HG03280 (cell line): Measurements from ENCODE around the gene SYNPO2L.

Experiments used
- ATAC-seq: cut with Tn5 transposase; IDR thresholded peaks from one replicate; pipeline ENCODE4 v1.9.1; 2021; ENCODE audit warnings: mild to moderate bottlenecking, moderate library complexity; ENCODE audit not compliant: unreplicated experiment

SYNPO2L gene

GRCh38 chr10:73648975-73649829, 6.6 kb downstream of the SYNPO2L start:
- ATAC-seq, result no peak

DNA sequence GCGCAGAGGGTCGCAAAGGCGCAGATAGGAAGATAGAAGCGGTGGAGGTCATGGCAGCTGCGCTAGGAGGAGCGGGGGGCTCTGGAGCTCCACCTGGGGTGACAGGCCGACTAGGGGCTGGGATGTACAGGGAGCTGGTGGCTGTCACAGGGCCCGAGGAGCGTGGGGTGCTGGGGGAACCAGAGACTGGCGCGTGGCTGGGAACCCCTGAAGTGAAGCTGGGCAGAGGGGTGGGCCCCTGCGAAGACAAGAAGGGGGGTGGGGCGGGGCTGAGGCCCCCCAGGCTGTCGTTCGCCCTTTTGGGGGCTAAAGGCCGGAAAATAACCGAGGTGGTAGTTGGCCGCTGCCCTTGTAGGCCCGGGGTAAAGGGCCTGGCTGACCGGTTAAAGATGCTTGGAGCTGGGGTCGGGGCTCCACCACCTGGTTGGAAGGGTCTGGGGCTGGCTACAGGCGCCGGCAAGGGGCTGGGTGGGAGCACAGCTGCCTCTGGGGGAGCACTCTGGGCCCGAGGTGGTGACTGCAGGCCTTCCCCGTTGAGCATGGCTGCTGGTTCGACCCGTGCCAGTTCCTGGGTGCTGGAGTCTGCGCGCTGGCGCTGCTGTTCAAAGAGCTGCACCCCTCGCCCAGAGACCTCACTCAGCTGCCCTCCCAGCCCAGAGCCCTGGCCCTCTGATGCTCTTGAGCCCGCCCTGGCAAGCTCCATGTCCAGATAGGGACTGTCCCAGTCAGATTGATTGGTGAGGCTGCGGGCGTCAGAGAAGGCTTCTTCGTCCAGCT, 7.8 kb downstream of the SYNPO2L start:
- ATAC-seq, result no peak

DNA sequence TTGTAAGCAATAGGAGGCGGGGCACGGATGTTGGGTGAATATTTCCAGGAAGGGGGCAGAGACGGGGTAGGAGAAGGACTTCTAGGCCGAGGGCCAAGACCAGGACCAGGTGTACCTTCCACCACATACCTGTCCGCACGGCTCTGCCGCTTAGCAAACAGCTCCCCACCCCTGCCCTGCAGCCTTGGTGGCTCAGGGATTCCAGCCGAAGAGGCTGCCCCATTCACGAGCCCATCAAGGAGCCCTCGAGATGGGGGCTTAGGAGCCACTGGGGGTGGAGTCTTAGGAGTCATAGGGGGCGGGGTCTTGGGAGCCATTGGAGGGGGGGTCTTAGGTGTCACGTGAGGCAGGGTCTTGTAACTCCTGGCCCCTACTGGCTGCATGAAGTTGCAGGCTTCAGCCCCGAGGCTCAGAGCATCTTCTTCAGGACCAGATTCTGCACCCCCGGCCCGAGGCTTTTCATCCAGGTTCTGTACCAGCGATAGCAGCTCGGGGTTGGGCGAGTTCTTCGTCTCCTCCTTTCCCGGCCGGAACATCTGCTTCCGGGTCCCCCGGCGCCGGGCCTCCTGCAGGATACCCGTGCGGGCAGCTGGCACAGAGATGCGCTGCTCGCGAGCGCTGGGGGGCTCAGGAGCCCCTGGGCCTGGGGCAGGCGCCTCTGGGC, 8.5 kb downstream of the SYNPO2L start:
- ATAC-seq, result no peak

- ATAC-seq, result no peak
These were observed 9.2 kb downstream of the SYNPO2L start for GRCh38 chr10:73646598-73647041.

GRCh38 chr10:73645251-73645650, 10.6 kb downstream of the SYNPO2L start:
- no peak for ATAC-seq

GRCh38 chr10:73644767-73645166, 11.1 kb downstream of the SYNPO2L start:
- ATAC-seq, result no peak

GRCh38 chr10:73644015-73644743, 11.7 kb downstream of the SYNPO2L start:
- ATAC-seq, result no peak

- ATAC-seq, result no peak
These were observed 12.5 kb downstream of the SYNPO2L start for GRCh38 chr10:73643362-73643761.

DNA sequence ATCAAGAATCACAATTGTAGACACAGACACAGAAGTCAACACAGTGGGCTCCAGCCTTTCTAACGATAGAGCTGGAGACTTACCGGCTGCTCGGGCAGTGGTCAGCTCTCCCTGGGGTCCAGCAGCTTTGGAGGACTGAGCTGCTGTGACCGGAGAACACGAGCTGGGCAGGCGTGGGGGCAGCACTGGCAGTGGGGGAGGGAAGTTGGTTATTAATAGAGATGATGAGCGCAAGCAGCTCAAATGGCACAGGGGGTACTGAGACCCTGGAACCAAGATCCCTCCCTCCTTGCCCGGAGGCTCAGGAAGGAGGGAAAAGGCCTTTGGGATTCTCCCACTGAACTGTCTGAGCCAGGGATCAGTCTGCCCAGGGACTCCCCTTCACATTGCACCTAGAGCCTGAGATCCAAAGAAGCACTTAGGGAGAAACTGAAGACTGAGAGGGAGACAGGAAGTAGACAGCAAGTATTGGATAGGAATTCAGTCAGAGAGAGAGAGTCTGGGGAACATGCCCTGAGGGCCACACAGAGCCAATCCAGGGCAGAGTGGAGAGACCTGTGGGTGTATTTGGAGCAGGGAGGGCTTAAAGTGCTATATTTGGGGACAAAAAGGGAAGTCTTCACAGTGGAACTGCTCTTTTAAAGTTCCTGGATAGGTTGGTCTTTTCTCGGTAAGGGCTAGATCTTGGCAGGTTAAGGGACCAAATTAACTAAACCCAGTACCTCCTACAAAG, 14.3 kb downstream of the SYNPO2L start, which contains the start of gene MYOZ1:
Gene MYOZ1, minus strand, starts transcription at position 147 of the 733 bp plus-strand sequence. CDS start 1,457 bp downstream, outside the sequence.
- no peak for ATAC-seq

GRCh38 chr10:73639286-73639685, 16.5 kb downstream of the SYNPO2L start:
- no peak for ATAC-seq

GRCh38 chr10:73635781-73636180, 20.0 kb downstream of the SYNPO2L start:
- ATAC-seq, result no peak

- no peak for ATAC-seq
These were observed 21.4 kb downstream of the SYNPO2L start for GRCh38 chr10:73634421-73634820.

DNA sequence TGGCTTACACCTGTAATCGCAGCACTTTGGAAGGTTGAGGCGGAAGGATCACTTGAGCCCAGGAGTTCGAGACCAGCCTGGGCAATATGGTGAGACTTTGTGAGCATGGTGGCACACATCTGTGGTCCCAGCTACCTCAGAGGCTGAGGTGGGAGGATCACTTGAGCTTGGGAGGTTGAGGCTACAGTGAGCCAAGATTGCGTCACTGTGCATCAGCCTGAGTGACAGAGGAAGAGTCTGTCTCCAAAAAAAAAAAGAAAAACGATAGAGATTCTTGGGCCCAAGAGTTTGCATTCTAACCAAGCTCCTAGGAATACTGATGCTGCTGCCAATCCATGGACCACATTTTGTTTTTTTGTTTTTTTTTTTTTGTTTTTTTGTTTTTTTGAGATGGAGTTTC, 26.7 kb downstream of the SYNPO2L start:
- no peak for ATAC-seq

DNA sequence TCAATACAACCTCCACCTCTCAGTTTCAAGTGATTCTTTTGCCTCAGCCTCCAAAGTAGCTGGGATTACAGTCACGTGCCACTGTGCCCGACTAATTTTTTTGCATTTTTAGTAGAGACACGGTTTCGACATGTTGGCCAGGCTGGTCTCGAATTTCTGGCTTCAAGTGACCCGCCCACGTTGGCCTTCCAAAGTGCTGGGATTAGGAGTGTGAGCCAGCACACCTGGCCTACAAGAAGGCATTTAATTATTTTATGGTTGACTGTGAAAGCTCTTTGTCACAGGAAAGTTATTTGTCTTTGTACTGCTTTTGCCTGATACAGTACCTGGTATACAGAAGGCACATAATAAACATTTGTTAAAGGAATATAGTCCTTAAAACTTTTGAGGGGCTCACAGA, 27.4 kb downstream of the SYNPO2L start:
- no peak for ATAC-seq

DNA sequence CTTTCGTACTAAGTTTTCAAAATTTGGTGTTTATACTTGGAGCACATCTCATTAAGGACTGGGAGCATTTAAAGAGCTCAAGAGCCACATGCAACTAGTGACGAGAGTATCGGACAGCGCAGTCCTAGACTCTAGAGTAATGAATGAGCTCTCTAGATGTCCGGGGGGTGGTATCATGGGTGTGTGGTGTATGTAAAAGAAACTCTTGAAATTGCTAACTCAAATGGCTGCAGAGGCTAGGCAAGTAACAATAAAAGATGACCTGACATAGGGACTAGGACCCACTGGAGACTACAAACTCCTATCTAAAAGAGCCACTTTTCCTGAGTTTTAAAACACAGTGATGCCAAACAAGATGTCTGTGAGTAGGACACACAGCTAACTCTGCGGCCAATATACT, 28.5 kb downstream of the SYNPO2L start:
- ATAC-seq, result no peak

- peak; percentile 96 for ATAC-seq
These were observed 29.7 kb downstream of the SYNPO2L start for GRCh38 chr10:73625884-73626752.

- ATAC-seq, result peak; percentile 44
These were observed 30.6 kb downstream of the SYNPO2L start for GRCh38 chr10:73625004-73625883.

DNA sequence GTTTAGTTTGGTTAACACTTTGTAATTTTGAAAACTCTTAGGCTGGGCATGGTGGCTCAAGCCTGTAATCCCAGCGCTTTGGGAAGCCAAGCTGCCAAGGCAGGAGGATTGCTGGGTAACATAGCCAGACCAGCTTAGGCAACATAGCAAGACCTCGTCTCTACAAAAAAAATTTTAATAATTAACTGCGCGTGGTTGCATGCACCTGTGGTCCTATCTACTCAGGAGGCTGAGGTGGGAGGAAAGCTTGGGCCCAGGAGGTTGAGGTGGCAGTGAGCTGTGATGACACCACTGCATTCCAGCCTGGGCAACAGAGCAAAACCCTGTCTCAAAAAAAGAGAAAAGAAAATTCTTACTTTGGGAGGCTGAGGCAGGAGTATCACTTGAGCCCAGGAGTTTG, 32.8 kb downstream of the SYNPO2L start:
- ATAC-seq, result no peak
